Nucleus accumbens (tissue), 56 donors: Measurements from ENCODE around the gene SIX3.

ENCODE experiments used
- DNase-seq, 56 donors: peaks; one replicate each; lab custom pipeline; 2025; lab: John Stamatoyannopoulos, UW

Gene SIX3

DNA sequence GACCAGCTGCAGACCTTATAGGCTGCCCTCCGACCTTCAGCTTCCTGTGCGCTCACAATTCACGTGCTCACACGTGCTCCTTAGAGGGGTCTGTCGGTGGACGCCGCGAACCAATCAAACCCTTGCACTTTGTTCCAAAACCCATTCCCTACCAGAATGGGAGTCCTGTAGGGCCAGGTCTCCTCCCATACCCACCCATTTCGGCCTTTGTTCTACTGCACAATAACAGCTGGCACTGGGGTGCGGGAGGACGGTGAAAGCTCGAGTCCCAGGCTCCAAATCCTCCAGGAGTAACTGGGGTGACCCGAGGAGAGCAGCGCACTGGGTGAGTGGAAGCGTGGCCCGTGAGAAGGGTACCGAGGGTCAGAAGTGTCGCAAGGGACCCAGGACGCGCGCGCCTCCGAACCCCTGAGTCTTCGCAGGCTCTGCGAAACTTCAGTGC lies 13.0 kb downstream of the SIX3 start:
- DNase-seq, result no peak

DNA sequence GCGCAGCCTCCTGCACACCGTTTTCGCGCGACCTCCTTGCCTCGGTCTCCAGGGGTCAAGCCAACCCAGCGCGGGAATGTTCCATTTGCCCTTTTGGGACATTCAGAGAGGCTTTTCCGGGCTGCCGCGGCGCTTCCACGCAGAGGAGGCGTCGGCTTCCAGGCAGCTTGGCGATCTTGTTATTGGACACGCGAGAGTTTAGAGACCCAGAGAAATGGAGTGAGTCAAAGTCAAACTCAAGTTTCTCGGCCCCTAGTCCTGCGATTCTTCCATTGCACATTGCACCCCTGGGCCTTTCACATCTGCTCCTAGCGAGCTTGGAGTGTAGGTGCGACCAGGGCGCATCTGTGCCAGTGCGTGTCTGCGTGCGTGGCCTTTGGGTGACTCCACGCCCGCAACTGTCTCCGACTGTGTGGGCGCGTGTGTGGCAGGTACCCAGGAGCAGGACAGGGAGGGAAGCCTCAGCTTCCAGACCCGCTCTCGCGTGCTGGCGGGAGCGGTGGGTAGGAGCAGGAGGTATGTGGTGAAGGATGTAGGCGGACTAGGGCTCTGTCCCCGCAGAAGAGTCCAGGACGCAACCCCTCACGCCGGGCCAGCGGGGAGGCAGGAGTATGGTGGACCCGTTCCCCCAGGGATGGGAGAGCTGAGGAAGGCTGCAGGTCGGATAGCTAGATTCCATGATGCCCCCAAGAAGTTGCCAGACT lies 13.5 kb downstream of the SIX3 start:
- DNase-seq, result peak in 2 of 56 donors; percentile 22 to 33

DNA sequence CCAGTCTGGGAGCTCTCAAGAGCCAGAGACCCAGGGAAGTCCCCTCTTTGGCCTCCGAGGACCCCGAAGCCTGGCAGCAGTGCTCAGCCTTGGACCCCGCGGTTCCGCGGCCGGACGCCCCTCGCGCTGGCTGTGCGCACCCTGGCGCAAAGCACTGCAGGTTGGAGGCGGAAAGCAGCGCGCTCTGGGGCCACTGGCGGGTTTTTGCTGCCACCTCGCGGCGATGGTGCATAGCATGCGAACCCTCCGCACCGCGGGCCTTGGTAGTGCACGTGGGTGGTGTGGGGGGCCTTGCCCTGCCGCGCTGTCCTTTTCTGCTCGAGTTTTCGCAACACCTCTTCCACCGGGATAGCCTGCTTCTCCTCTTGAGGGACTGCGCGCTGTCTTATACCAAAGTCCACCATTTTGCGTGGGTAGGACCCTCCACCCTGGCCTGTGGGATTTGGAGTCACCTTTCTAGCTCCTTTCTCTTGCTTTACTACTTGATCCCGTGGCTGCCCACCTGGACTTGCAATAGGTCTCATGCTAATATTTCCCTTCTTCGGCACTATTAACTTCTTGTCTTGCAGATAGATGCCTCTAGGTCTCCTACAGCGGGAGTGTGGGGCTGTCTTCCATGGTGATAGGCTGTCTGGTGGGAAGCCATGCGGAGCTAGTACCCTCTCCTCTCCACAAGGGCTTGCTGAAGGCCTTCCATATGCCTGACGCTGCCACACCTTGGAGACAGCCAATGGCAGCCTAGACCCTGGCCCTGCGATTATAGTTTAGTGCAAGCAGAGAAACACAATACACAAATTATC lies 14.3 kb downstream of the SIX3 start:
- peak in 48 of 56 donors; percentile 21 to 85 (median 60) for DNase-seq

DNA sequence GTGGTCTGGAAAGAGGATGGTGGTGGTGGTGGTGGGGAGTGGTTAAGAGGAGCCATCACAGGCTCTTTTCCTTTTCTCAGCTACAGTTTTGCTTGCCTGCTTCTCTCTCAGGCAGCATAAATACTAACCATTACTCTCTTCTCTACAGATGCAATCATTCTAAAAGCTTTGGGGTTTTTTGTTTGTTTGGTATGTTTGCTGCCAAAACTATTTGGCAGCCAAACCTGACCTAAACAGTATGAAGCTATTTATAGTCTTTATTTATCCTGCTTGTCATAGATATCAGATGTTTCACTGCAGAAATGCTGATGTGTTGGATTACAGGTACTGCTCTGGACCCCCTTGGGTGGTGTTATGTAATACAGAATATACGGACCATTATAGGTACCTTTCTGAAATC lies 15.3 kb downstream of the SIX3 start:
- no peak for DNase-seq

GRCh38 chr2:44957656-44958327 lies 16.3 kb downstream of the SIX3 start:
- no peak for DNase-seq

- no peak for DNase-seq
Observed at GRCh38 chr2:44959855-44960254, 18.4 kb downstream of the SIX3 start.

DNA sequence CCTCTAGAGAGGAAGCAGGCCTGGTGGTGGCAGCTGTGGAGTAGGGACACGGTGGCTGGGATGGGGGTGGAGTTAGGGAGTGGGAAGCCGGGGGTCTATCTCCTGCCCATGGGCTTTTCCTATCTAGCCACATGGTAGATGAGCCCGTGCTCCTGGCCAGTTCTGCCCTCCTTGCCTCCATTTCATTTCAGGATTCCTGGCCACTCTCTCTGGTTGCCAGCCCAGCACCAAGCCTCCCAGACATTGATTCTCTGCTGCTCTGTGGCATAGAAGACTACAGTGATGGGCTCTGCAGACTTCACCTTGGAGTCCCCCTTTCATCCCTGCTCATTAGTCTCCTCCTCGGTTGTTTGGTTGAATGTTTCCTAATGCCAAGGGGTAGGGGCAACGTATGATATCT lies 19.4 kb downstream of the SIX3 start:
- DNase-seq, result no peak

GRCh38 chr2:44962176-44962695 lies 20.7 kb downstream of the SIX3 start:
- DNase-seq, result no peak

DNA sequence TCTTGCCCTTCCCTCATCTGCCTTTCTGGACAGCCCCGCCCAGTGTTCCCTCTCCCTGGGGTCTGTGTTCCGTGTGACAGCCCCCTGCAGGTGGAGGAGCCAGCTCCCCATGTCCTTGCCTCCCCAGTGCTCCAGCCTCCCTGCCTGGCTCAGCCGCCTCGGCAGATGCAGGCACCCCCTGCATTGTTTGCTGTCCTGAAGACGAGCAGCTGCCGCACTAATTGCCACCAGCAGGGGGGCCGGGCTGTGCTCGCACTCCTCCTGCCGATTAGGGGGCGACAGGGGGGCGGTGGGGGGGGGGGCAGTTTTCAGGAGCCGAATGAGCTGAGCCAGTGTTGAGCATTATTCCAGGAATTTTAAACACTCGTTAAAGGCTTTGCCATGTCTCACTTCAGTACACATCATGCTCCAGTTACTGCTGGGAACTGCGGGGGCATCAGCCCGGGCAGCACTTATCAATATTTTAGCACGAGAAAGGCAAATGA lies 23.3 kb downstream of the SIX3 start:
- peak in 4 of 56 donors; percentile 7 to 37 (median 30) for DNase-seq

GRCh38 chr2:44965684-44966083 lies 24.2 kb downstream of the SIX3 start:
- DNase-seq, result peak in 5 of 56 donors; percentile 4 to 43 (median 31)

DNA sequence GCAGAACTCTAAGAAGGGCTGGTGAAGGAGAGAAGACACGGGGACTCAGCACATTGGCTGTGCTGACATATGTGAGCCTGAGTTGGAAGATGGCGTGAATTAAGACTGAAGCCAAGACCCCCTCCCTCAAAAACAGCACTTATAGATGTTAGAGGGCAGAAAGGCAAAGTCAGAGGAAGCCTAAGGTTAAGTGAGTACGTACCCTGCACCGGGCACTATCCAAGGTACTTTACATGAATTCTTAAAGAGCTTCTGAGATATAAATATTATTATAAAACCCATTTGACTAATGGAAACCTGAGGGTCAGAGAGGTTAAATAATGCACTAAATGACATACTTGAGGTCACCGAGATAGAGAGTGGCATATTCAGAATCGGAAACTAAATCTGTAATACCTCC lies 25.6 kb downstream of the SIX3 start:
- no peak for DNase-seq

- no peak for DNase-seq
Observed at GRCh38 chr2:44967727-44968432, 26.4 kb downstream of the SIX3 start.

GRCh38 chr2:44969936-44970335 lies 28.4 kb downstream of the SIX3 start:
- DNase-seq, result no peak

DNA sequence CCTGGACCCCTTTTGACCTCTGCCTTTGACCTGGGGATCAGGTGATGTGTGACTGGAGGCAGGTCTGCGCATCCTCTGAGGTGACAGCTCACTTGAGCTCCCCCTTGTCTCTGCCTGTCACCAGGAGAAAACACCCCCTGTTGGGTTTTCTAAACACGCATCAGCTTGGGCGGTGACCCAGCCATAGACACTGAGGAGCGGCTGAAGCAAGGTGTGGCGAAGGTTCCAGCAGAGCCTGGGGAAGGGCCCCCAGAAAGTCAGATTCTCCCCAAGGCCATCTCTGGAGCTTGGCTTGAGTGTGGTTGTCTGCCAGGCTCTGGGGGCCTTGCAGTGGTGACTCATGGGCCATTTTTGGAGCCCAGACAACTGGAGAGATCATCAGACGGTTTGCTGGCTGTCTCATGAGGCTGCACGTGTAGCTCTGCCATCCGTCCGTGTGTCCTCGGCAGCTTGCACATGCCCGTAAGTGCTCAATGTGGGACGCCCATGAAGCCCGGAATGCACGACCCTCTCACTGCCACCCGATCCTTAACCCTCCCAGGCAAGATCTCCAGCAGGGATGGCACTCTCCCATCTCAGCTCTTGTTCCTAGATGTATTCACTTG lies 29.4 kb downstream of the SIX3 start:
- DNase-seq, result no peak

DNA sequence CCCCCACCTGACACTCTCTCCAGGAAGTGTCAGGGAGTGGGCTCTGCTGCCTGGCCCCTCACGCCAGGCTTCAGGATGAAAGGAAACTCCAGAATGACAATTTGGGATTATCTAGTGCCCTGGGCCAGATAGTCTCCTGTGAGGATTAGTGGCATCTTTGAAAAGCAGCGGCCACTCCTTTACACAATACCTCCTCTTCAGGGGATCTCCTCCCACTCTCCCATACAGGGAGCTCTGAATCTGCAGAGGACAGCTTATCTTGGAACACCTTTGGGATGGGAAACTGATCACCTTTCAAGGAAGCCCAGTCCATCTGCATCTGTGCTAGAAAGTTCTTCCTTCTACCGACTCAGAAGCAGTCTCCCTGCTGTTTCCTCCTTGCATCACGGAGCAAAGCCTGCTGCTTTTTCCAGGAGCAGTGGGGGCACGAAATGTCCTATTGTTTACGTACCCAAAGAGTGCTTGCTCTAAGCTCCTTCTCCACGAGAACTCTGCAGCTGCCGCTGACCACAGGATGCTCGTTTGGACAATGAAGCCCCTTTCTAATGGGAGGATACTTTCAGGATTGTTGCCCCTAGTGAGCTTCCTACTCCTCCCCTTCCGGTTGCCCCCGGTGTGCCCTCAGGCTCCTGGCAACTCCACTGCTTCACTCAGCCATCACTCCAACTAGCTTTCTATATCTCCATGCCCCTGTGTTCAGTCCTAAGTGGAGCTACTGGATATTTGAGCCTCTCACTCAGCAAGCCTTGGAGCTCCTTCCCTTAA lies 31.5 kb downstream of the SIX3 start:
- peak in 2 of 56 donors; percentile 7 to 23 for DNase-seq

DNA sequence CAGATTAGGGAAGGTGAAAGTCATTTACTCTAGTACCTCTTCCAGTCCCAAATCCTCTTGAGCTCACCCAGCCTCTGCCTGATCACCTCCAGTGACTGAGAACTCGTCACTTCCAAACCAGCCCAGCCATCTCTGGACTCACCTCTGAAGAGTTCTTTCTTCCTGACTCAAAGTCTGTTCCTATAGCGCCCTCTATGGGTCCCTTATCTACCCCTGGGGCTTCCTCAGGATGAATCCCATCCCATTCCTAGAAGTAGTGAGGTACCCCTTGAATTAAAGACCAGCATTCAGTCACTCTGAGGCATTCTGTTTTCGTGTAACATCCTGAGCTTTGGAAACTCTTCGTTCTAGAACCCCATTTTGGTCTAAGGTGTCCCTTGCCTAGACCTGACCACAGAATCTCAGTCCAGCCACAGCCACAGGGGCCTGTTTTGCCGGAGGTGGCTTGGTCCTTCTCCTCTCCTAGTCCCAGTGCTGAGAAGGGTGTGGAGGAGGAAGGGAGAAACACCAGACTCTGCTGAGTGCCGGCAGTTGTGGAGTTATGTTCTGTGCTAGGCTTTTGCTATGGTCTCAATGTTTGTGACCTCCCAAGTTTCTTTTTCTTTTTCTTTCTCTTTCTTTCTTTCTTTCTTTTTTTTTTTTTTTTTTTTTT lies 32.7 kb downstream of the SIX3 start:
- peak in 4 of 56 donors; percentile 6 to 21 (median 18) for DNase-seq

DNA sequence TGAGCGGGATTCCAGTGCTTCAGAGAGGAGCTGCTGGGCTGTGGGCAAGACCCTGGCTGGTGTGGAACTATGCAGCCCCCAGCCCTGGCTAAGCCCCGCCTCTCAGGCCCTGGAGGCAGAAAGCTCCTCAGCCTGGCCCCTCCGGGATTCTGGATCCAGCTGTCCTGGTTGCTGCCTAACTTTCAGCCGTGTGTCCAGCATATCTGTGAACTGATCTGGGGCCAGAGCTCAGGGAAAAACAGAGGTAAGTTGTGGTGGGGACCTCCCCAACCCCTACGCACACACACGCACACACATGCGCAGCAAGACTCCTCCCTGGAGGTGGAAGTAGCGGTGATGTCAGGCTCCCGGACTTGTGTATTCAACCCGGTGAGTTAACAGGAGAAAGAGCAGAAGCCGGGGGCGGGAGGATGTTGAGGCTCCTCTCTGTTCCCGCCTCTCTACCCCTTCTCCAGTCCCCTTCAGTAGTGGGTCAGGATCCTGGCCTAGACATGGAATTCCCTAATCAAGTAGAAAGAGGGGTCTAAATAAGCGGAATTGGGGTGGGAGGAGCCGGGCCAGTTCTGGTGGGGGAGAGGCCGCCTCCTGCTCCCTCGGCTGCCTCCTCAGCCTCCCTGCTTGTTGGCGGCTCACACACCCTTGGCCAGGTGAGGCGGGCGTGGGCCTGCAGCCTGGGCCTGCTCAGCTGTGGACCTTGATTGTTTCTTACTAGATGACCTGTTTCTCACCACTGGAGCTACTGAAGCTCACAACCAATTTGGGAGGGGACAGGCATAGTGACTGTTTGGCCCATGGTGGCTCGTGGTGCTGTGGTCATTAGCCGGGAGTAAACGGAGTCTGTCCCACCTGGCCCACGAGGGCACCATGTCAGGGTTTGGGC lies 34.3 kb downstream of the SIX3 start:
- DNase-seq, result no peak

GRCh38 chr2:44979581-44979980 lies 38.1 kb downstream of the SIX3 start:
- DNase-seq, result no peak
